IMR-90 (cell line): ENCODE measurements around the gene TTC23L. TPM values are rescaled to one million over a fixed set of nuclear protein-coding genes. Genes with fewer than 3 reads are reported as not detected.

Experiments used
- ATAC-seq: fragments of 200-7000 bp; cut with Tn5 transposase; 2 replicates; pipeline ENCODE4 v1.9.1; 2020; ENCODE audit warnings: low read depth, mild to moderate bottlenecking, moderate library complexity
- BruUV-seq: library from RNA; stranded (reverse); fragments of 400-500 nt; replicated peaks from 2 replicates; lab custom pipeline; 2021; lab: Mats Ljungman, UMichigan
- CTCF ChIA-PET: fragments of 300-600 bp; formaldehyde crosslinking; extraction: SDS; loops from one replicate; lab custom pipeline; 2021; ENCODE audit warnings: antibody characterized with exemption; lab: Yijun Ruan, JAX
- POLR2A ChIA-PET: fragments of 300-600 bp; sonication (Branson Sonifier 250); formaldehyde crosslinking; loops from one replicate; lab custom pipeline; 2022; ENCODE audit warnings: antibody characterized with exemption; ENCODE audit not compliant: unreplicated experiment; lab: Charles Lee
- DNase-seq: peaks from one replicate; pipeline ENCODE4 v3.0.0; 2013
- H2AFZ ChIP-seq: replicated peaks from 2 replicates; pipeline ENCODE3; 2013; ENCODE audit warnings: low read length, mild to moderate bottlenecking; ENCODE audit not compliant: poor library complexity
- H2AK5ac ChIP-seq: 2 replicates; pipeline ENCODE4 v1.6.1; 2013; ENCODE audit warnings: low read depth, low read length, inconsistent platforms
- H2AK9ac ChIP-seq: replicated peaks from 2 replicates; pipeline ENCODE3; 2013; ENCODE audit warnings: mild to moderate bottlenecking, low read depth, low read length, moderate library complexity; ENCODE audit not compliant: poor library complexity
- H2BK120ac ChIP-seq: 2 replicates; pipeline ENCODE4 v1.6.1; 2013; ENCODE audit warnings: low read depth, low read length, inconsistent platforms
- H2BK15ac ChIP-seq: 3 replicates; pipeline ENCODE4 v1.6.1; 2013; ENCODE audit warnings: low read depth, low read length, inconsistent platforms
- H2BK20ac ChIP-seq: 2 replicates; pipeline ENCODE4 v1.6.1; 2013; ENCODE audit warnings: low read depth, mild to moderate bottlenecking, inconsistent platforms, low read length, moderate library complexity
- H2BK5ac ChIP-seq: 2 replicates; pipeline ENCODE4 v1.6.1; 2013; ENCODE audit warnings: mild to moderate bottlenecking, low read depth, low read length, inconsistent platforms; ENCODE audit not compliant: poor library complexity, severe bottlenecking
- H3K14ac ChIP-seq: replicated peaks from 2 replicates; pipeline ENCODE4 v1.6.1; 2013; ENCODE audit warnings: low read depth, low read length, inconsistent platforms
- H3K18ac ChIP-seq: 2 replicates; pipeline ENCODE4 v1.6.1; 2013; ENCODE audit warnings: low read depth, low read length, control low read depth
- H3K23ac ChIP-seq: 2 replicates; pipeline ENCODE4 v1.6.1; 2013; ENCODE audit warnings: low read depth, low read length, inconsistent platforms
- H3K27ac ChIP-seq: 2 replicates; pipeline ENCODE4 v1.5.1; 2013; ENCODE audit warnings: mild to moderate bottlenecking, control low read depth, low read length; ENCODE audit not compliant: insufficient read depth
- H3K27me3 ChIP-seq: 2 replicates; pipeline ENCODE4 v1.6.1; 2013; ENCODE audit warnings: low read length; ENCODE audit not compliant: control insufficient read depth, insufficient read depth
- H3K36me3 ChIP-seq: 2 replicates; pipeline ENCODE4 v1.6.1; 2013; ENCODE audit warnings: low read length, mixed read lengths; ENCODE audit not compliant: control insufficient read depth, insufficient read depth
- H3K4ac ChIP-seq: 2 replicates; pipeline ENCODE4 v1.6.1; 2013; ENCODE audit warnings: low read depth, low read length, inconsistent platforms
- H3K4me1 ChIP-seq: 2 replicates; pipeline ENCODE4 v1.6.1; 2013; ENCODE audit warnings: low read length, mixed read lengths; ENCODE audit not compliant: control insufficient read depth, insufficient read depth
- H3K4me2 ChIP-seq: 2 replicates; pipeline ENCODE4 v1.6.1; 2013; ENCODE audit warnings: low read depth, mild to moderate bottlenecking, control low read depth, low read length, moderate library complexity
- H3K4me3 ChIP-seq: 2 replicates; pipeline ENCODE4 v1.5.1; 2013; ENCODE audit warnings: low read depth, mild to moderate bottlenecking, control low read depth, low read length, moderate library complexity; ENCODE audit not compliant: insufficient read depth
- H3K56ac ChIP-seq: 2 replicates; pipeline ENCODE4 v1.6.1; 2013; ENCODE audit warnings: low read length, inconsistent platforms; ENCODE audit not compliant: insufficient read depth; ENCODE audit errors: extremely low read depth
- H3K79me1 ChIP-seq, 2 experiments: 2 replicates each; pipeline ENCODE4 v1.6.1; 2013; ENCODE audit warnings: low read length in 2 of 2, inconsistent platforms in 1 of 2, low read depth in 1 of 2
- H3K9ac ChIP-seq: 2 replicates; pipeline ENCODE4 v1.6.1; 2013; ENCODE audit warnings: low read depth, low read length, control low read depth
- H3K9me1 ChIP-seq: 2 replicates; pipeline ENCODE4 v1.6.1; 2013; ENCODE audit warnings: low read length, inconsistent platforms; ENCODE audit not compliant: insufficient read depth
- H3K9me3 ChIP-seq: 2 replicates; pipeline ENCODE4 v1.6.1; 2013; ENCODE audit warnings: low read length; ENCODE audit not compliant: control insufficient read depth, insufficient read depth
- H4K20me1 ChIP-seq: 2 replicates; pipeline ENCODE4 v1.6.1; 2013; ENCODE audit warnings: low read length, inconsistent platforms; ENCODE audit not compliant: insufficient read depth
- H4K5ac ChIP-seq: 2 replicates; pipeline ENCODE4 v1.6.1; 2013; ENCODE audit warnings: mild to moderate bottlenecking, low read depth, low read length, control low read depth
- H4K8ac ChIP-seq, 2 experiments: 2 replicates each; pipeline ENCODE4 v1.6.1; 2013; ENCODE audit warnings: low read depth in 2 of 2, low read length in 2 of 2, control low read depth in 1 of 2, inconsistent platforms in 1 of 2
- H4K91ac ChIP-seq: 2 replicates; pipeline ENCODE4 v1.6.1; 2013; ENCODE audit warnings: low read depth, low read length, inconsistent platforms; ENCODE audit not compliant: insufficient read depth
- BHLHE40 ChIP-seq: fragments of 150-350 bp; IDR thresholded peaks from 2 replicates; pipeline ENCODE4 v1.6.1; 2016; ENCODE audit warnings: mild to moderate bottlenecking, low read depth, low read length
- CEBPB ChIP-seq: IDR thresholded peaks from 2 replicates; pipeline ENCODE4 v1.6.1; 2012; ENCODE audit warnings: low read depth, low read length, improper control_type of control experiment
- CHD1 ChIP-seq: IDR thresholded peaks from 2 replicates; pipeline ENCODE4 v1.6.1; 2012; ENCODE audit warnings: low read depth, low read length, improper control_type of control experiment
- ELK1 ChIP-seq: fragments of 150-350 bp; IDR thresholded peaks from 2 replicates; pipeline ENCODE4 v1.6.1; 2016; ENCODE audit warnings: low read depth, mild to moderate bottlenecking, low read length, moderate library complexity, borderline replicate concordance
- FOS ChIP-seq: fragments of 150-350 bp; IDR thresholded peaks from 2 replicates; pipeline ENCODE4 v1.6.1; 2016; ENCODE audit warnings: low read depth, low read length
- MAFK ChIP-seq: IDR thresholded peaks from 2 replicates; pipeline ENCODE4 v1.6.1; 2012; ENCODE audit warnings: low read depth, low read length, improper control_type of control experiment
- MAZ ChIP-seq: IDR thresholded peaks from 2 replicates; pipeline ENCODE4 v1.6.1; 2012; ENCODE audit warnings: low read depth, mild to moderate bottlenecking, low read length, improper control_type of control experiment, moderate library complexity, borderline replicate concordance
- MXI1 ChIP-seq: IDR thresholded peaks from 2 replicates; pipeline ENCODE4 v1.6.1; 2012; ENCODE audit warnings: low read depth, mild to moderate bottlenecking, low read length, moderate library complexity, borderline replicate concordance
- NFE2L2 ChIP-seq: fragments of 150-350 bp; IDR thresholded peaks from 2 replicates; pipeline ENCODE4 v1.6.1; 2016; ENCODE audit warnings: low read depth, mild to moderate bottlenecking, low read length
- POLR2A ChIP-seq: IDR thresholded peaks from 2 replicates; pipeline ENCODE4 v1.6.1; 2012; ENCODE audit warnings: mild to moderate bottlenecking, low read depth, low read length
- RAD21 ChIP-seq: IDR thresholded peaks from 2 replicates; pipeline ENCODE4 v1.6.1; 2012; ENCODE audit warnings: low read length, improper control_type of control experiment
- RCOR1 ChIP-seq: IDR thresholded peaks from 2 replicates; pipeline ENCODE4 v1.6.1; 2012; ENCODE audit warnings: mild to moderate bottlenecking, low read length, improper control_type of control experiment; ENCODE audit not compliant: insufficient replicate concordance
- RFX5 ChIP-seq: IDR thresholded peaks from 2 replicates; pipeline ENCODE4 v1.8.0; 2012; ENCODE audit warnings: low read depth, mild to moderate bottlenecking, low read length, moderate library complexity
- SMC3 ChIP-seq: fragments of 150-350 bp; IDR thresholded peaks from 2 replicates; pipeline ENCODE4 v1.6.1; 2016; ENCODE audit warnings: low read depth, mild to moderate bottlenecking, antibody characterized with exemption, low read length, moderate library complexity
- USF2 ChIP-seq: fragments of 150-350 bp; IDR thresholded peaks from 2 replicates; pipeline ENCODE4 v1.6.1; 2017; ENCODE audit warnings: mild to moderate bottlenecking, antibody characterized with exemption, low read length, low read depth
- WGBS, 2 experiments: methylation state at CpG; one replicate each; pipeline versions ENCODE4 v1.1.5 to v1.1.7; 2013; ENCODE audit warnings: missing lambda C conversion rate in 2 of 2; ENCODE audit not compliant: insufficient read length in 1 of 2; ENCODE audit errors: extremely low coverage in 2 of 2; 5-methylcytosine and 5-hydroxymethylcytosine counted together
- dilution Hi-C: fragments of 300-500 bp; cut with HindIII; formaldehyde crosslinking; loops from one replicate; pipeline ENCODE4 v1.14.3; 2018; ENCODE audit warnings: low sequenced_read_pairs; ENCODE audit not compliant: unreplicated experiment
- in situ Hi-C: fragments of 300-500 bp; cut with MboI; formaldehyde crosslinking; loops from 3 replicates; pipeline ENCODE4 v1.14.3; 2019; ENCODE audit warnings: low sequenced_read_pairs, inconsistent platforms, mixed read lengths
- intact Hi-C: fragments of 100-400 bp; cut with micrococcal nuclease; formaldehyde crosslinking; loops from 2 replicates; pipeline ENCODE4 v1.10.0; 2022
- polyA plus RNA-seq, 3 experiments: library from polyadenylated mRNA; depleted of rRNA; stranded (reverse); fragments of >200 nt; gene quantifications; 2 replicates each; pipeline ENCODE4 v1.2.3, GENCODE V29; 2012; ENCODE audit warnings: low replicate concordance in 1 of 3
- total RNA-seq: library from RNA; depleted of rRNA; stranded (reverse); fragments of >200 nt; gene quantifications from 2 replicates; pipeline ENCODE4 v1.2.3, GENCODE V29; 2012
- TF ChIP-seq, protein P1 (sequence below): conservative IDR thresholded peaks from 2 replicates; pipeline ENCODE4 v1.5.1; 2012; ENCODE audit warnings: mild to moderate bottlenecking, low read depth, low read length, improper control_type of control experiment

TTC23L gene
- total and polyA plus RNA-seq, 2 of the 4 experiments (the other 2 are of a cell fraction): under 0.01 TPM; not detected in 1

- H3K56ac ChIP-seq: peak overlapping the region; percentile 79
- H3K79me1 ChIP-seq: peaks cover 14 to 31% of the 10 kb centered on the region in 2 experiments
- no peak overlapping the region for H2BK120ac ChIP-seq
- peaks cover 2% of the 10 kb centered on the region; the same call in 1 of the 2 replicates for H4K20me1 ChIP-seq
- in situ Hi-C loops: no loop called here
- peak overlapping the region; percentile 79; the same call in 1 of the 2 replicates for H3K14ac ChIP-seq
- H3K18ac ChIP-seq: no peak overlapping the region; the same call in 1 of the 2 replicates
- no peaks in the 10 kb centered on the region for H3K9me3 ChIP-seq
- CTCF ChIA-PET: no interaction called here
- BruUV-seq: no TSS peak
- dilution Hi-C loops: no loop called here
- H3K4ac ChIP-seq: peak overlapping the region; percentile 84; the same call in 1 of the 2 replicates
- peaks cover 5% of the 10 kb centered on the region; the same call in 1 of the 2 replicates for H3K4me1 ChIP-seq
- H4K91ac ChIP-seq: peak overlapping the region; percentile 9; the same call in 1 of the 2 replicates
- H2AFZ ChIP-seq: no peak overlapping the region
- intact Hi-C loops: loop anchor here (5.0 kb wide), 1 partner anchor 429 kb away; no protein-coding TSS in a partner anchor
- no peak overlapping the region for H2BK20ac ChIP-seq
- DNase-seq (no peak), ATAC-seq (no peak)
- peaks cover 12% of the 10 kb centered on the region for H3K36me3 ChIP-seq
- H2AK5ac ChIP-seq: no peak overlapping the region
- peak overlapping the region; percentile 77 for H3K4me3 ChIP-seq
- no CpG with 5 or more reads among the region's 6 CpGs for WGBS, 2 experiments
- H2BK5ac ChIP-seq: peak overlapping the region; percentile 59
- no peak overlapping the region for H2AK9ac ChIP-seq
- POLR2A ChIA-PET: interaction anchor here (0.6 kb wide), 1 partner anchor 13 kb away, joined by 8 read pairs; the partner anchor contains the start of gene DNAJC21
- H3K27me3 ChIP-seq: no peaks in the 10 kb centered on the region
- peak overlapping the region; percentile 75; the same call in 1 of the 2 replicates for H3K23ac ChIP-seq
- H2BK15ac ChIP-seq: no peak overlapping the region
- peak overlapping the region; percentile 99 for H3K4me2 ChIP-seq
- peak overlapping the region; percentile 77 to 92; a peak in 3 of 4 replicates for H4K8ac ChIP-seq
- 0 out of 2 replicates have a peak, but pooled peaks cover 3% of the 10 kb centered on the region for H3K9me1 ChIP-seq
- no peak overlapping the region for H3K27ac ChIP-seq
- no peak overlapping the region for H4K5ac ChIP-seq
- H3K9ac ChIP-seq: peak overlapping the region; percentile 89
- no peak for TF ChIP-seq CEBPB
- no peak for TF ChIP-seq SMC3
- no peak for TF ChIP-seq NFE2L2
- TF ChIP-seq, protein P1, sequence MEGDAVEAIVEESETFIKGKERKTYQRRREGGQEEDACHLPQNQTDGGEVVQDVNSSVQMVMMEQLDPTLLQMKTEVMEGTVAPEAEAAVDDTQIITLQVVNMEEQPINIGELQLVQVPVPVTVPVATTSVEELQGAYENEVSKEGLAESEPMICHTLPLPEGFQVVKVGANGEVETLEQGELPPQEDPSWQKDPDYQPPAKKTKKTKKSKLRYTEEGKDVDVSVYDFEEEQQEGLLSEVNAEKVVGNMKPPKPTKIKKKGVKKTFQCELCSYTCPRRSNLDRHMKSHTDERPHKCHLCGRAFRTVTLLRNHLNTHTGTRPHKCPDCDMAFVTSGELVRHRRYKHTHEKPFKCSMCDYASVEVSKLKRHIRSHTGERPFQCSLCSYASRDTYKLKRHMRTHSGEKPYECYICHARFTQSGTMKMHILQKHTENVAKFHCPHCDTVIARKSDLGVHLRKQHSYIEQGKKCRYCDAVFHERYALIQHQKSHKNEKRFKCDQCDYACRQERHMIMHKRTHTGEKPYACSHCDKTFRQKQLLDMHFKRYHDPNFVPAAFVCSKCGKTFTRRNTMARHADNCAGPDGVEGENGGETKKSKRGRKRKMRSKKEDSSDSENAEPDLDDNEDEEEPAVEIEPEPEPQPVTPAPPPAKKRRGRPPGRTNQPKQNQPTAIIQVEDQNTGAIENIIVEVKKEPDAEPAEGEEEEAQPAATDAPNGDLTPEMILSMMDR: no peak
- no peak for TF ChIP-seq CHD1
- no peak for TF ChIP-seq RAD21
- no peak for TF ChIP-seq FOS
- TF ChIP-seq RFX5: no peak
- TF ChIP-seq MXI1: no peak
- no peak for TF ChIP-seq USF2
- no peak for TF ChIP-seq POLR2A
- no peak for TF ChIP-seq BHLHE40
- no peak for TF ChIP-seq MAFK
- no peak for TF ChIP-seq ELK1
- TF ChIP-seq MAZ: no peak
- no peak for TF ChIP-seq RCOR1
Measured at GRCh38 chr5:34916518-34916917, 77.6 kb downstream of the TTC23L start.
